GM19467 (cell line): ENCODE results near the gene ANXA10.
"Not testable (repeated sequence)": the region's sequence is repeated elsewhere in the genome, so short reads cannot be mapped to it uniquely, and the experiment has no call there.

Source experiments
- ATAC-seq: cut with Tn5 transposase; IDR thresholded peaks from one replicate; pipeline ENCODE4 v1.9.1; 2021; ENCODE audit warnings: mild to moderate bottlenecking, moderate library complexity; ENCODE audit not compliant: unreplicated experiment

Gene ANXA10, protein sequence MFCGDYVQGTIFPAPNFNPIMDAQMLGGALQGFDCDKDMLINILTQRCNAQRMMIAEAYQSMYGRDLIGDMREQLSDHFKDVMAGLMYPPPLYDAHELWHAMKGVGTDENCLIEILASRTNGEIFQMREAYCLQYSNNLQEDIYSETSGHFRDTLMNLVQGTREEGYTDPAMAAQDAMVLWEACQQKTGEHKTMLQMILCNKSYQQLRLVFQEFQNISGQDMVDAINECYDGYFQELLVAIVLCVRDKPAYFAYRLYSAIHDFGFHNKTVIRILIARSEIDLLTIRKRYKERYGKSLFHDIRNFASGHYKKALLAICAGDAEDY

DNA sequence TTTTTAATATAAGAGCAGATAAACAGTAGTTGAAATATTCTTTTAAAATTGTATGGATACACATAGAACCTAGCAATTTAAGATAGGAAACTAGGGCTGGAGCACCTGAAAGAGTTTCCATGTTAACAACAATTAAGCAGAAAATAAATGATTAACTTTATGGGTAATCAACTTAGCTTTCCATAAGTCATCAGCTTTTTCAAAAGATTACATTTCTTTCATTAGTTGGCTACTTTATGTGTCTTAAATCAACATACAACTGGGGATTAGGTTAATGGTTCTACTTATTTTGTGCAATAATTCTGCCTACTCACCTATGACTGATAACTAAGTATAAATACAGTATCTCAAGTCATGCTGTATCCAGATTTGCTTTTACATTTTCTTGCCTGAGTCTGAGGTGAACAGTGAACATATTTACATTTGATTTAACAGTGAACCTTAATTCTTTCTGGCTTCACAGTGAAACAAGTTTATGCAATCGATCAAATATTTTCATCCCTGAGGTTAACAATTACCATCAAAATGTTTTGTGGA, at the start of gene ANXA10:
Gene ANXA10 (plus strand): TSS at position 362 of the 537 bp plus-strand sequence. CDS start 164 bp downstream, at position 526.
- ATAC-seq = no peak

DNA sequence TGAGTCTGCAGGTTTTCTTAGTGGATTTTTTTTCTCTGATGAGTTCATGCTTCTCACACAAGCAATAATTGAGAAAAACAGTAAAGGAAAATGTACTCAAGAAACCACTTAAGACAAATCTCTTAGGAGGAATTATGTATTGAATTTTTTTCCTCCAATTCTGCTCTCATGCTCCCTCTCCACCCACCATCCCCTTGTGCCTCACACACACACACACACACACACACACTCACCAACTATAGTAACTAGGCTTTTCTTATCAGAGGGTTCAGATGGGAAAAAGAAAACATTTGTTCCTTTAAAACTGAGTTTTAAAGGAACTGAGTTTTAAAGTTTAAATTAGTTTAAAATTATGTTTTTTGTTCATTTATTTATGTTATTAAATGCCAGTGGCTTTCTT, 47.0 kb upstream of the ANXA10 start:
- ATAC-seq = no peak

DNA sequence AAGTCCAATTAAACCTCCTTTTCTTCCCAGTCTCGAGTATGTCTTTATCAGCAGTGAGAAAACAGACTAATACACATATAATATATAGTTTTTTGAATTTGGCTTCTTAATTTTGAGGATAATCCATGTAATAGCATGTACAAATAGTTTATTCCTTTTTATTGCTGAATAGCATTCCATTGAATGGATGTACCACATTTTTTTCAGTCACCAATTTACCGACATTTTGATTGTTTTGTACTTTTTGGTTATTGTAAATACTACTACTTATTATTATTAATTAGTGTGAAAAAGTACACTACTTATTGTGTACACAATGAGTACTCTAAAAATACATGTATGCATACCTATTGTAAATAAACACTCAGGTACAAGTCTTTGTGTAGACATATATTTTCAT, 42.3 kb upstream of the ANXA10 start:
- no peak for ATAC-seq

DNA sequence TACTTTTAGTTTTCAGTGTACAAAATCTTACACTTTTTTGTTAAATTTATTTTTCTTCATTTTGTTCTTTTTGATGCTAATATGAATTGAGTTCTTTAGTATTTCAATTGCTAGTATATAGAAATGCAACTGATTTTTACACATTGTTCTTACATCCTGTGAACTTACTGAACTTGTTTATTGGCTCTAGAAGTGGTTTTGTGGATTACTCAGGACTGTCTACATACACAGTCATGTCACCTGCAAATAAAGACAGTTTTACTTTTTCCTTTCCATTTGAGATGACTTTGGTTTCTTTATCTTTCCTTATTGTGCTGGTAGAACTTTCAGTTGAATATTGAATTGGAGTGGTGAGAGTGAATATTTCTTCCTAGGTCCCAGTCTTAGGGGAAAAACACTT, 40.8 kb upstream of the ANXA10 start:
- no peak for ATAC-seq

DNA sequence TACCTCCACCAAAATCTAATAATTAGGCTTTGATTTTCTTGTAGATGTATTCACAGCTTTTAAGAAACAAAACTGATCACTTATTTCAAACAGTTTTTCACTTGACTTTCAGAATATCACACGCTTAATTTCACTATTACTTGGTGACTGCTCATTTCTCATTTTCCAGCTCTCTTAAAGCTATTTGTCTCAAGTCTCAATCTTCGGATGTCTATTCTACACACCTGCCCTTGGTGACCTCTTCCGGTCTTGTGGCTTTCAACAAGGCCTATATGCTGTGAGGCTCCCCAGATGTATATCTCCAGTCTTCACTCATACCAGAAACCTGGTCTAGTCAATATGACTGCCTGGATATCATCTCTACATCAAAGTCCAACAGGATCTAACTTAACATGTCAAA, 34.9 kb upstream of the ANXA10 start:
- peak; percentile 71 for ATAC-seq

DNA sequence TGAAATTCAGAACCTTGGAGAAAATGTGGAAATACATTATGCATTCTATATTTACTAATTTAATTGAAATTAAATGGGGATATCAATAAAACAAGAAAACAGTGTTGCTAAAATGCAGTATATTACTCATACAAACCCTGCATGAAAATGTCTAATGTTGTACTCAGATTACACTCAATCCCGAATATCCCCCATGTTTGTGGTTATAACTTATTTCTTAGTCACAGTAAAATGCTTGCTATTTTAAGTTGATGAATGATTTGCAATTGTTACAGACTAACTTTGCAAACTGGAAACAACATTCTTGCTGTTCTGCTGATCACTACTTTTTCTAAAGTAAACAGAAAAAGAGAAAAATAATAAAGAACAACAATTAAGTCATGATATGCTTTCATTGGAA, 33.1 kb upstream of the ANXA10 start:
- no peak for ATAC-seq

DNA sequence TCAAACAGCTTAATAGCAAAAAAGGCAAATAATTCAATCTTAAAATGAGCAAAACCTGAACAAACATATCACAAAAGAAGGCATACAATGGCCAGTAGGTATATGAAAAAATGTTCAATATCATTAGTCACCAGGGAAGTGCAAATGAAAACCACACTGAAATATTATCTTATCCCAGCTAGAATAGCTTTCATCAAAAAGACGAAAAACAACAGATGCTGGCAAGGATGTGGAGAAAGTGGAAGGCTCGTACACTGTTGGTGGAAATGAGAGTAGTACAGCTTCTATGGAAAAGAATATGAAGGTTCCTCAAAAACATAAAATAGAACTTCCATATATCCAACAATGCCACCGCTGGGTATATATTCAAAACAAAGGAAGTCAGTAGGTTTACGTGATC, 29.3 kb upstream of the ANXA10 start:
- no peak for ATAC-seq

DNA sequence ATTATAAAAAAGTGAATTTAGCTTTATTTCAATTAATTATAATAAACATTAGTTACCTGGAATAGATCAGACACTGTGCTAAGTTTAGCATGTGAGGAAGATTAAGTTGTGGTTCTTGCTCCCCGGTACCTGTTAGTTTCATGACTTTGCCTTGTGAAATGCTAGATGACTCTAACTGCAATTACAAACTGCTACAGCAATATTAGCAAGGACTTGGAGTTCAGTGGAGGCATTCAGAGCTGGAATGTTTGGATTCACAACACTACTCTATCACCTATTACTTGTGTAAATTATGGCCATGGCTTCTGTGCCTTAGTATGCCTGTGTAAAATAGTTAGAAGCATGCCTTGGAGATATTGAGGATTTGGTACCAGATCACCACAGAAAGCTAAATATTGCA, 21.4 kb upstream of the ANXA10 start:
- ATAC-seq = no peak

DNA sequence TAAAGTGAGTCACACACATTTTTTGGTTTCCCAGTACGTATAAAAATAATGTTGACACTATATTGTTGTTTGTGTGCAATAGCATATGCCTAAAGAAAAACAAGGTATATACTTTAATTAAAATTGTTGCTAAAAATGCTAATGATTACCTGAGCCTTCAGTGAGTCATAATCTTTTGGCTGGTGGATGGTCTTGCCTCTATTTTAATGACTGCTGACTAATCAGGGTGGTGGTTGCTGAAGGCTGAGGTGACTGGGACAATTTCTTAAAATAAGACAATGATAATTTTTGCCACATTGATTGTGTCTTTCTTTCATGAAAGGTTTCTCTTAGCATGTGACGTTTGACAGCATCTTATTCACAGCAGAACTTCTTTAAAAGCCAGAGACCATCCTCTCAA, 21.0 kb upstream of the ANXA10 start:
- ATAC-seq = no peak

DNA sequence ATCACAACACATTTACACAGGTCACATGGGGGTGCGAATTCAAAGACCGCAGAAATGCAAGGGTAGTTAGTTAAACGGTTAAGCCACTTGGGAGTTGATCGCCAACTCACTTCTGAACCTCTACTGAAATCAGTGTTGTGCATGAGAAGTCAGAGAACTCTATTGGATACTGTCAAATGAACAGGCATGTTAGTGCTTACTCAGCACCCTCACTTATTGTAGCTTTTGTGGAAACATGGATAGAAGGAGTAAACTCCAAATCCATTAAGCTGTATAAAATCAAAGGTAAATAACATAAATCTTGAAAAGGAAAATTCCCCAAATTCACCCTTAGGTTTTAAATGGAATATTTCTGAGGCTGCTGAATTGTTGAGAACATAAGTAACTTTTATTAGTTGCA, 17.5 kb upstream of the ANXA10 start:
- no peak for ATAC-seq

DNA sequence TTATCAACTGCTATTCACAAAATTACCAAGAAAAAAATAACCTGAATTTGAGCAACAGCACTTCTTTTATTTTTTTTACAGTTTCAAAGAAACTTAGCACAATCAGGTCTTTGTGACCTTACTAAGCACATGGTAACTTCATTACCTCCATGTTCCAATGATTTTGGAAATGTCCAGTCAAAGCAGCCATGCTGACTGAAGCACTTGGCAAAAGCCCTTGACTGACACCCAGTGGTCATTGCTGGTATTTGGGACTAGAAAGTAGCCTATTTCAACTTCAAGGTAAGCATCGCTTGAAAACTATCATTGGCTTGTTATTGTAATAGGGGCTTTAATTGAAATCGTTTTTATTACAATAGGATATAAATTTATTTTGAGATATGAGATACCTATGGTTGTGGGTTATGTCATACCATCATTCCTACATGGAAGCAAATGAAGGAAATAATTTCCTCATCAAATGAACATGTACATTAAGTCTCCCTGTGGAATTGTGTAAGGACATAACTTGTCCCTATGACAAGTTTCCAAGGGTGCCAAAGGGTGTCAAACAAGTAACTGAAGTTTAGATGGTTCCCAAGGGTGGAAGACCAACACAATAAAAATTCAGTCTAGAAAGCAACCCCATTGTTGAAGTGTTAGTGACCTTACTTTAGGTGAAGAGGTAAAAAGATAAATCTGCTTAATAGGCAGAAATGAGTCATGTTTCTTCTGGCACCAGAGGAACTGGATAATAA, 15.2 kb upstream of the ANXA10 start:
- peak; percentile 93 for ATAC-seq

DNA sequence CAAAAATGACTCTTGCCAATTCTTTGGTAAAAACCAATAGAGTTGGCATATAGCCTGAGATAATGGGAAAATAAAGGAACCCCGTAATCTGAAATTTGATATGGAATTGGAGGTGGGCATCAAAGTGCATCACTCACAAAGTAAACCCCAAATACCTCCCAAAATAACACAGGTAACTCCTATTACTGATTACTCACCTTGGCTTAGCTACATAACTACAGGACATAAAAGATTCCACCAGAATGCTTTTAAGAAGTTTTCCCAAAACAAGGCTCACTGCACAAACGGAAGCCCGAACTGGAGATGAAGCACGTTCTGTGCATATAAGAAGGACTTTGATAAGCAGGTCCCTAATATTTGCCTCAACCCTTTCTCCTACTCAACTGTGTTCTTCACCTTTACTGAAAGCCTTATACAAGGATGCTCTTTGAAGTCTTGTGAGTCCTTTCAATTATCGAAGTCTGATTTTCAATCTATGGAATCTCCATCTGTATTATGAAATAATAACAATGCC, 14.6 kb upstream of the ANXA10 start:
- ATAC-seq = no peak

DNA sequence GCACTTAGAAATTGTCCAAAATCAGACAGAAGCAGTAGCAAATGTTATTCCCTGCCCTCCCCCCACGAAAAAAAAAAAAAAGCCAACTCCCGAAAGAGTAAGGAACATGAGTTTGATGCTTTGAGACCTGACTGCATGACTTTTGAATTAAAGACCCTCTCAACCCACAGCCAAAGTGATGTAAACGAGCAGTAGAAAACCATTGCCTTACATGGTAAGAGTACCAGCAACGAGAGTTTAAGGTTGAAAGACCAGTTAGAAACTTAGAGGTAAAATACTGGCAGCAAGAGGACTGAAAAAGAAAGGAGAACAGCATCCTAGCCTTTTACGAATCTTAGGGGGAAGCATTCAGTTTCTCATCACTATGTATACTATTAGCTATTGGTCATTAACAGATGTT, 10.0 kb upstream of the ANXA10 start:
- ATAC-seq = no peak

DNA sequence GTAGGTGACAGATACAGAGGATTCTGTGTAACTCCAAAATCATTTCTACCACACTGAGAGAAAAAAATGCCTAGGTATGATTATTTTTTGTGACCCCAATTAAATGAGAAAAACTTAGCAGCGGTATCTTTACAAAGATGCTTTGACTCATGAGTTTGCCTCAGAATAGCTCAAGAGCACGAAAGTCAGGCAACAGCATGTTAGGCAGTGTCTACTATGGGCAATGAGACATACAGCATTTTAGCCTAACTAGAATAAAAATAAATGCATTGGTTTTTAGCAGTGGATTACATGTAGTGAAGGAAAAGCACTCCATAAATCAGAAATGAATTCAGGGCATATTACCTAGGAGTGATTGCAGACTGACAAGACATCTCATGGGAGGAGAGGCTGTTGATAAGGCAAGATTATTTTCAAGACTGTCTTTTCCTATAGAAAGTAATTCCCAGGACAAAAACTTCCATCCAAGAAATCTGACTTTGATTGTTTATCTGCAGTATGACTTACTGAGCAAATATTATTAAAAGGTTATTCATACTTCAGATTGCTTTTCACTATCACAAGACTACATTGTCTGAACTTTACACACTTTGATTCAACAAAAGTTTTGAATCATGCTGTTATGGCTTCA, 3.6 kb downstream of the ANXA10 start:
- ATAC-seq = no peak

DNA sequence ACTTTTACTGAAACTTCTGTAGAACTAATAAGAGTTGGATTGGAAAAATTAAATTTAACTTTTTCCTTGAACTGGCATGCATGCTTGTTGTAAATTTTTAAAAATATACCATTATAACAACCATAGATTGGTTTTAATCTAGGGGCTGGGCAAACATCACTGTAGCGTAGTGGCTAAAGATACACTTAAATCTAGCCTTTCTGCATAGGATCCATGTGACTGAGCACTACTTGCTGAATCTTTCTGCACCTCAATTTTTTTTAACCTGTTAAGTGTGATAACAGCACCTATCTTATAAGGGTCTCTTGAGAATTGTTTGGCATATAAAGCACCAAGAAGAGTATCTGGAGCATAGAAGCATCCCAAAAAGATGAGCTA, 4.1 kb downstream of the ANXA10 start:
- no peak for ATAC-seq

DNA sequence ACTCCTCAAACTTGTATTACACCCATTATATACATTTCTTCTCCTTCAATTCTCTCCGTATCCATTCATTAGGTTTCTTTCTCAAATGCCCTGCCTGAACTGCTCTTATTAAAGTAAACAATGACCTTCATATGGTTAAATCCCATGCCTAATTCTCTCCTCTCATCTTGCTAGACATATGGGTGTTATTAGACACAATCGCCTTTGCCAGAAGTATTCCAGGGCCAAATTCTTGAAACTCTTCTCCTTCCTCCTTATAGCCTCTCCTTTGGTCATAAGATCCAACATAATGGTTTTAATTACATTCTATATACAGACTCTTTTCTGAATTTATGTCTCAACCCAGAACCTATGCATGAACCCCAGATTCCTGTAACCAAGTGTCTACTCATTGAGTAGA, 4.8 kb downstream of the ANXA10 start:
- ATAC-seq = no peak

DNA sequence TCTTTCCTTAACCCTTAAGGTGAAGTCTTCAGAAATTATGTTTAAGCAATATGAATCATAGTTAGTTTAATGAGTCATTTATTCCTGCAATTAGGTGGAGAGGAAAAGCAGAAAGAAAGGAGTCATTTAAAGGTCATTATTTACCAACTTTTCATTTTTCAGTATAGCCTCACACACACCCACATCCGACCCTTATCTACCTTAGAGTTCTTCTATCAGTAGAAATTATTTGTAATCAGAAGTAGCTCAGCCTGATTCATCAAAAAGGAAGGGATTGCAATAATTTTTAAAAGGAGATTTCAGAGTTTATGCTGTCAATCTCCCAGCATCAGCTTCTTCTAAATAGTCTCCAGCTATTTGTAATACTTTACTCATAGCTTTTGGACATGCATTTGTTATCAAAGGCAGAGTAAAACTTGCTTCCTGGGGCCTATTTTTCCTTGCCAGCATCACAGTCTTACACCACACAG, 5.9 kb downstream of the ANXA10 start:
- ATAC-seq = no peak

DNA sequence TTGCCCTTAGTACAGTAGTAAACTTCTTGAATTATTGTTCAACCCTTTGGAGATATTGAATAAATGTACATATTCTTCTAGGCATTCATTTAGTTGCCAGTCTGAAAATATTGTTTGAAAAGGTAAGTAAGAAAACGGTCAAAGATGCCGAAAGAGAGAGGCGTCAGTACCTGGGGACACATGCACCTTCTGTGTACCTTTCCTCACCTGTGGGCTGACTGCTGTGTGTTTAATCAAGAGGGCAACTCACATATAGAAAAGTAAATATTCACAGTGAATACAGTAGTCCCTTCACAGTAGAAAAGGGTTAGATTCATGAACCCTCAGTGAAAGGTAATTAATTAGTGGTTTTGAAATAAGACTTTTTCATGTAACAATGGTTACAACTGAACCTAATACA, 6.9 kb downstream of the ANXA10 start:
- no peak for ATAC-seq

DNA sequence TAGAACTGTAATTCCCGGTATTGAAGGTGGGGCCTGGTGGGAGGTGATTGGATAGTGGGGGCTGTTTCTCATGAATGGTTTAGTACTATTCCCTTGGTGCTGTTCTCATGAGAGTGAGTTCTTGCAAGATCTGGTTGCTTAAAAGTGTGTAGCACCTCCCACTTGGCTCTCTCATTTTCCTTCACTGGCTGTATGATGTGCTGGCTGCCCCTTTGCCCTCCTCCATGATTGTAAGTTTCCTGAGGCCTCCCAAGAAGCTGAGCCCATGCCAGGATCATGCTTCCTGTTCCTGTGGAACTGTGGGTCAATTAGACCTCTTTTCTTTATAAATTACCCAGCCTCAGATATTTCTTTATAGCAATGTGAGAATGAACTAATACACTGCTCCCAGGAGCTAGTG, 8.7 kb downstream of the ANXA10 start:
- ATAC-seq = no peak

DNA sequence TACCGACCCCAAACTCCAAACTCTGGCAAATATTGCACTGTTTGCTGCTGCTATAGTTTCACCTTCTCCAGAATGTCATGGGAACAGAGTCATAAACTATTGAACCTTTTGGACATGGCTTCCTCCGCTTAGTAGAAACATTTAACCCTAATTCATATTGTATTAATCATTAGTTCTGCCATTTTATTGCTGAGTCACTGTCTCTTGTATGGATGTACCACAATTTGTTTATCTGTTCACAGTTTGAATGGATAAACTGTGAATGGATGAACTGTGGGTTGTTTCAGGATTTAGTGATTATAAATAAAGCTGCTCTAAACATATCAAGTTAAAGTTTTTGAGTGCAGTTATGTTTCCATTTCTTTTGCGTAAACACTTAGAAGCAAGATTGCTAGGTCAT, 10.1 kb downstream of the ANXA10 start:
- no peak for ATAC-seq

DNA sequence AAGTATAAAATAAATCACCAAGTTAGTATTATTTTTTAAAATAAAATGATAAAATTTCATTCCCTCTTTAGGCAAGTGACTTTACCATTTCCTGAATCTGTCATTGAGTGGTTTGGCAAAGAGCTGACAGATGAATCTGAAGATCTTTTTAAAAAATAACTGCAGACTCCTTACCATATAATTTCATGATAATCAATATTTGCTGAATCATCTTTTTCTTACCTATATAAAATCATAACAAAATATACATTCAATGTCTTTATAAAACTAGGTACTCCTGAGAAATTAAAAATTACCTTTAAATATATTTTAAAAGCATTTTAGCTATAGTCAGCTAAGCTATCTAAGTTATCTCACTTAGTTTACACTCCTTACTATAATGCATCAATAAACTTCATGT, 17.2 kb downstream of the ANXA10 start:
- no peak for ATAC-seq

DNA sequence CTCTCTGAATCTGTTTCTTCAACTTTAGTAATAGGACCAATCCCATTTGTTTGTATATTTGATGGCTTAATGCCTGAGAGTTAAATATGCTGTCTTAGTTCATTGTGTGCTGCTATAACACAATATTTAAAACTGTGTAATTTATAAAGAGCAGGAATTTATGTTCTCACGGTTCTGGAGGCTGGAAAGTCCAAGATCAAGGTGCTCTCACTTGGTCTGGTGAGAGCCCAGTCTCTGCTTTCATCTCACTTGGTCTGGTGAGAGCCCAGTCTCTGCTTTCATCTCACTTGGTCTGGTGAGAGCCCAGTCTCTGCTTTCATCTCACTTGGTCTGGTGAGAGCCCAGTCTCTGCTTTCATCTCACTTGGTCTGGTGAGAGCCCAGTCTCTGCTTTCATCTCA, 20.7 kb downstream of the ANXA10 start:
- ATAC-seq = not testable (repeated sequence)
